Loucy (cell line): ENCODE results near the gene RPL38.

Experiments
- CTCF ChIP-seq: fragments of 200-600 bp; sonication (generic); conservative IDR thresholded peaks from 2 replicates; pipeline ENCODE4 v1.5.1; 2014; ENCODE audit warnings: mild to moderate bottlenecking, antibody characterized with exemption, low read length
- EZH2phosphoT487 ChIP-seq: fragments of 200-600 bp; IDR thresholded peaks from 2 replicates; pipeline ENCODE4 v1.6.1; 2018; ENCODE audit warnings: antibody characterized with exemption, mild to moderate bottlenecking, moderate library complexity, borderline replicate concordance

GRCh38 chr17:74219576-74220133 lies 16.2 kb downstream of the RPL38 start:
- TF ChIP-seq CTCF: no peak
- no peak for TF ChIP-seq EZH2phosphoT487
